ENCODE measurements around the gene CCL4. TPM values are rescaled to one million over a fixed set of nuclear protein-coding genes. Genes with fewer than 3 reads are reported as not detected.
"Not testable (repeated sequence)": the region's sequence is repeated elsewhere in the genome, so short reads cannot be mapped to it uniquely, and the experiment has no call there.

CCL4 gene
- total RNA-seq, 1 donor: 0.36 TPM

DNA sequence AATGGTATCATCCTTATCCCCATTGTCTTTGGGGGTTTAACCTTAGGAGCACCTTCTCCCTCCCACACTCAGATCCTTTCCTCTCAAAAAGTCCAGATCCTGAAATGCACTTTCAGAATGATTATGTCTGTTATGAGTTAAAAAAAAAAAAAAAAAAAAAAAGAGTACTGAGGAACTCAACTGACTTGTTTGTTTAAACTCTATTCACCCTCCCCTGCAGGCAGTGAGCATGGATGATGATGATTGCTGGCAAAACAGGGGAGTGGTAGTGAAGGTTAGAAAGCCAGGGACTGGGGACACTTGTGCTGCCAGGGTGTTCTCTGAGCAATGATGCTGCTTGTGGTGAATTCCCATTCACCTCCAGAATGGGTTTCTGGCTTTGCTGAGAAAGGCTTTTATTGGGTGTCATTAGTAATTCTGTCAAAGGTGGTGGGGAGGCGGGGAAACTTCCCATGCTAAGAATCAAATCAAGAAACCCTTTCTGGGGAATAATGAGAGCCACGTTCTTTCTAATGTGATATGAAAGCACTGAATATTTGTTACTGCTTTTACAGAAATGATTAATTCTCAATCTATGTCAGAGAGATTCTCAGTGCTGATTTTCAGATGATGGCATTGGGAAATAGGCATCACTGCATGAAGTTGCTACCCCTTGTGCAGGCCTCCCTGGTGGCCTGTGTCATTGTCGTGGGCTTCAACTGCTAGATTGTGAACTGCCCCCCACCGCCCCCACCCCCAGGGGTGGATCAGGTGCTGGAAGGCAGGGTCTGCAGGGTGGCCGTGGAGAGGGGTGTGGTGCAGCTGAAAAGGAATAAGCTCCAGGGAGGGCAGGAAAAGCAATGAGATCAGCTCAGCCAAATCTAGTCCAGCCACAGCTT, 14.1 kb downstream of the CCL4 start:
- Histone ChIP-seq H3K4me2 (ENCODE audit: insufficient read depth, low read length) (no peak overlapping the region), H4K20me1 (ENCODE audit: insufficient read depth, low read length) (no peaks in the 10 kb centered on the region), H3K27me3 (ENCODE audit: insufficient read depth, low read length) (no peaks in the 10 kb centered on the region), H3K79me2 (ENCODE audit: insufficient read depth, low read length) (no peaks in the 10 kb centered on the region), H2AFZ (ENCODE audit: low read length) (no peak overlapping the region), H3K36me3 (ENCODE audit: insufficient read depth, low read length) (no peaks in the 10 kb centered on the region), H3K9me3 (ENCODE audit: low read depth, low read length) (no peaks in the 10 kb centered on the region), H3K27ac (ENCODE audit: low read depth, low read length) (no peak overlapping the region), H3K4me1 (ENCODE audit: insufficient read depth, low read length) (no peaks in the 10 kb centered on the region), H3K4me3 (ENCODE audit: insufficient read depth, low read length) (no peak overlapping the region)
- TF ChIP-seq, protein P1, sequence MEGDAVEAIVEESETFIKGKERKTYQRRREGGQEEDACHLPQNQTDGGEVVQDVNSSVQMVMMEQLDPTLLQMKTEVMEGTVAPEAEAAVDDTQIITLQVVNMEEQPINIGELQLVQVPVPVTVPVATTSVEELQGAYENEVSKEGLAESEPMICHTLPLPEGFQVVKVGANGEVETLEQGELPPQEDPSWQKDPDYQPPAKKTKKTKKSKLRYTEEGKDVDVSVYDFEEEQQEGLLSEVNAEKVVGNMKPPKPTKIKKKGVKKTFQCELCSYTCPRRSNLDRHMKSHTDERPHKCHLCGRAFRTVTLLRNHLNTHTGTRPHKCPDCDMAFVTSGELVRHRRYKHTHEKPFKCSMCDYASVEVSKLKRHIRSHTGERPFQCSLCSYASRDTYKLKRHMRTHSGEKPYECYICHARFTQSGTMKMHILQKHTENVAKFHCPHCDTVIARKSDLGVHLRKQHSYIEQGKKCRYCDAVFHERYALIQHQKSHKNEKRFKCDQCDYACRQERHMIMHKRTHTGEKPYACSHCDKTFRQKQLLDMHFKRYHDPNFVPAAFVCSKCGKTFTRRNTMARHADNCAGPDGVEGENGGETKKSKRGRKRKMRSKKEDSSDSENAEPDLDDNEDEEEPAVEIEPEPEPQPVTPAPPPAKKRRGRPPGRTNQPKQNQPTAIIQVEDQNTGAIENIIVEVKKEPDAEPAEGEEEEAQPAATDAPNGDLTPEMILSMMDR (IDR thresholded peaks at IDR 0.05; ENCODE audit: extremely low read depth, low read depth, low read length): no peak
- no peak for DNase-seq (ENCODE audit: insufficient read length, low spot score, missing footprints)

DNA sequence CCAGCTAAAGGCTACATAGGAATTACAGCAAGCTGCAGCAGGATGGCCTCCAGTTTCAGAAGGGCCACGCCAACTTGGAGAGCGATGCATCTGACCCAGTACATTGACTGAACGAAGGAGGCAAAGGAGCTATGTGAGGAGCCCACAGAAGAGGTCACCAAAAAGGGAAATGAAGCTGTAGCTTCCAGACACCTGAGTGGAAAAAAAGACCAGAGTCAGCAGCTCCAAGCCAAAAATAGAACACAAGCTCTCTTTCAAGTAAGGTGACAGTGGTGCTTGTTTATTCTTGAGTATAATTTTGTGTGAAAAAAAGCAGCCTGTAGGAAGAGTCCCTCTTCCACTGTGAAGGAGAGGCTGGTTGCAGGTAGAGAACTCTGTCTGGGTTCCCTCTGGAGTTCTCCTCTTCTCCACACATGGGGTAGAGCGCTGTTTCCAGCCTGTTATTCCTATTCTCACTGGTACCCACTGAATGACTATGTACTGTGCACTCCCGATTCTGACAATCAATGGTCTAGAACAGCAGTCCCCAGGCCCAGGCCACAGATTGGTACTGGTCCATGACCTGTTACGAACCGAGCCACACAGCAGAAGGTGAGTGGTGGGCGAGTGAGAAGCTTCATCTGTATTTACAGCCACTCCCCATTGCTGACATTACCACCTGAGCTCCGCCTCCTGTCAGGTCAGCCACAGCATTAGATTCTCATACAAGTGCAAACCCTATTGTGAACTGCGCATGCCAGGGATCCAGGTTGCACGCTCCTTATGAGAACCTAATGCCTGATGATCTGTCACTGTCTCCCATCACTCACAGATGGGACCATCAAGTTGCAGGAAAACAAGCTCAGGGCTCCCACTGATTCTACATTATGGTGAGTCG, 15.1 kb downstream of the CCL4 start:
- Histone ChIP-seq H3K9me3 (ENCODE audit: low read depth, low read length) (no peaks in the 10 kb centered on the region), H3K4me2 (ENCODE audit: insufficient read depth, low read length) (no peak overlapping the region), H3K79me2 (ENCODE audit: insufficient read depth, low read length) (no peaks in the 10 kb centered on the region), H3K27me3 (ENCODE audit: insufficient read depth, low read length) (no peaks in the 10 kb centered on the region), H3K27ac (ENCODE audit: low read depth, low read length) (no peak overlapping the region), H3K4me1 (ENCODE audit: insufficient read depth, low read length) (no peaks in the 10 kb centered on the region), H4K20me1 (ENCODE audit: insufficient read depth, low read length) (no peaks in the 10 kb centered on the region), H2AFZ (ENCODE audit: low read length) (no peak overlapping the region), H3K4me3 (ENCODE audit: insufficient read depth, low read length) (no peak overlapping the region), H3K36me3 (ENCODE audit: insufficient read depth, low read length) (no peaks in the 10 kb centered on the region)
- DNase-seq (ENCODE audit: insufficient read length, low spot score, missing footprints): no peak
- TF ChIP-seq, protein P1 (IDR thresholded peaks at IDR 0.05; ENCODE audit: extremely low read depth, low read depth, low read length): no peak

DNA sequence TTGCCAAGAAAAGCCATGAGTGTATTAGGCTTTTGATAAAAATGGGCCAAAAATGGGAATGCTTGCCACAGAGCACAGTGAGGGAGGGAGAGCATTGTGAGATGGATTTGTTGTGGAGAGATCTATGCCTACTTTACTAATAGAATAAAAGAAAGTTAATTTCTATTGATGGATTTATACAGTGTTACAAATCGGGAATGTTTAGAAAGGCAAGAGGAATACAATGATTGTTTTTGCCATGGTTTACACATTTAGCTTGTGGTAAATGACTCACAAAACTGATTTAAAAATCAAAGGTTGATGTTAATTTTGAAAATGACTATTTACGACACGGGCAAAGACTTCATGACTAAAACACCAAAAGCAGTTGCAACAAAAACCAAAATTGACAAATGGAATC, 16.6 kb downstream of the CCL4 start:
- Histone ChIP-seq H3K4me1 (ENCODE audit: insufficient read depth, low read length) (no peaks in the 10 kb centered on the region), H3K27me3 (ENCODE audit: insufficient read depth, low read length) (no peaks in the 10 kb centered on the region), H3K36me3 (ENCODE audit: insufficient read depth, low read length) (no peaks in the 10 kb centered on the region), H3K4me2 (ENCODE audit: insufficient read depth, low read length) (no peak overlapping the region), H3K27ac (ENCODE audit: low read depth, low read length) (no peak overlapping the region), H3K4me3 (ENCODE audit: insufficient read depth, low read length) (no peak overlapping the region), H3K9me3 (ENCODE audit: low read depth, low read length) (peaks cover 3% of the 10 kb centered on the region), H4K20me1 (ENCODE audit: insufficient read depth, low read length) (no peaks in the 10 kb centered on the region), H2AFZ (ENCODE audit: low read length) (no peak overlapping the region), H3K79me2 (ENCODE audit: insufficient read depth, low read length) (no peaks in the 10 kb centered on the region)
- DNase-seq (ENCODE audit: insufficient read length, low spot score, missing footprints): no peak
- TF ChIP-seq, protein P1 (IDR thresholded peaks at IDR 0.05; ENCODE audit: extremely low read depth, low read depth, low read length): no peak

DNA sequence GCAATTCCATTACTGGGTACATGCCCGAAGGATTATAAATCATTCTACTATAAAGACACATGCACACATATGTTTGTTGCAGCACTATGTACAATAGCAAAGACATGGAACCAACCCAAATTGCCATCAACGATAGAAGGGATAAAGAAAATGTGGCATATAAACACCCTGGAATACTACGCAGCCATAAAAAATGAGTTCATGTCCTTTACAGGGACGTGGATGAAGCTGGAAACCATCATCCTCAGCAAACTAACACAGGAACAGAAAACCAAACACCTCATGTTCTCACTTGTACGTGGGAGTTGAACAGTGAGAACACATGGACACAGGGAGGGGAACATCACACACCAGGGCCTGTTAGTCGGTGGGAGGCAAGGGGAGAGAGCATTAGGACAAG, 17.5 kb downstream of the CCL4 start:
- H4K20me1 ChIP-seq (ENCODE audit: insufficient read depth, low read length); H3K4me1 ChIP-seq (ENCODE audit: insufficient read depth, low read length); H3K27me3 ChIP-seq (ENCODE audit: insufficient read depth, low read length); H2AFZ ChIP-seq (ENCODE audit: low read length); H3K27ac ChIP-seq (ENCODE audit: low read depth, low read length); H3K36me3 ChIP-seq (ENCODE audit: insufficient read depth, low read length); H3K9me3 ChIP-seq (ENCODE audit: low read depth, low read length); H3K4me3 ChIP-seq (ENCODE audit: insufficient read depth, low read length); H3K4me2 ChIP-seq (ENCODE audit: insufficient read depth, low read length); DNase-seq (ENCODE audit: insufficient read length, low spot score, missing footprints); H3K79me2 ChIP-seq (ENCODE audit: insufficient read depth, low read length): not testable (repeated sequence)

All from osteoblast (primary cell).